ENCODE results near the gene CREG2.
"Not testable (repeated sequence)": the region's sequence is repeated elsewhere in the genome, so short reads cannot be mapped to it uniquely, and the experiment has no call there.

The CREG2 gene

GRCh38 chr2:101354420-101355311 lies 32.6 kb downstream of the CREG2 start:
- no peak overlapping the region for H3K27ac ChIP-seq
- no peak for TF ChIP-seq CTCF (conservative IDR thresholded peaks at IDR 0.05)

GRCh38 chr2:101352631-101353030 lies 34.7 kb downstream of the CREG2 start:
- not testable (repeated sequence) for H3K27ac ChIP-seq

GRCh38 chr2:101351207-101351606 lies 36.1 kb downstream of the CREG2 start:
- TF ChIP-seq CTCF (conservative IDR thresholded peaks at IDR 0.05), result no peak
- no peak overlapping the region for H3K27ac ChIP-seq

- H3K27ac ChIP-seq, result no peak overlapping the region
- no peak; the same call in 1 of the 2 replicates for TF ChIP-seq CTCF (conservative IDR thresholded peaks at IDR 0.05)
Measured at GRCh38 chr2:101349893-101350662, 37.2 kb downstream of the CREG2 start.

GRCh38 chr2:101348883-101349282 lies 38.4 kb downstream of the CREG2 start:
- no peak for TF ChIP-seq CTCF (conservative IDR thresholded peaks at IDR 0.05)
- H3K27ac ChIP-seq, result no peak overlapping the region

- no peak overlapping the region for H3K27ac ChIP-seq
- no peak for TF ChIP-seq CTCF (conservative IDR thresholded peaks at IDR 0.05)
Measured at GRCh38 chr2:101346909-101347308, 40.4 kb downstream of the CREG2 start.

- no peak overlapping the region for H3K27ac ChIP-seq
- no peak for TF ChIP-seq CTCF (conservative IDR thresholded peaks at IDR 0.05)
Measured at GRCh38 chr2:101344137-101344536, 43.2 kb downstream of the CREG2 start.

Measured in VCaP (cell line).